ENCODE measurements around the gene APOA4.

APOA4 gene

DNA sequence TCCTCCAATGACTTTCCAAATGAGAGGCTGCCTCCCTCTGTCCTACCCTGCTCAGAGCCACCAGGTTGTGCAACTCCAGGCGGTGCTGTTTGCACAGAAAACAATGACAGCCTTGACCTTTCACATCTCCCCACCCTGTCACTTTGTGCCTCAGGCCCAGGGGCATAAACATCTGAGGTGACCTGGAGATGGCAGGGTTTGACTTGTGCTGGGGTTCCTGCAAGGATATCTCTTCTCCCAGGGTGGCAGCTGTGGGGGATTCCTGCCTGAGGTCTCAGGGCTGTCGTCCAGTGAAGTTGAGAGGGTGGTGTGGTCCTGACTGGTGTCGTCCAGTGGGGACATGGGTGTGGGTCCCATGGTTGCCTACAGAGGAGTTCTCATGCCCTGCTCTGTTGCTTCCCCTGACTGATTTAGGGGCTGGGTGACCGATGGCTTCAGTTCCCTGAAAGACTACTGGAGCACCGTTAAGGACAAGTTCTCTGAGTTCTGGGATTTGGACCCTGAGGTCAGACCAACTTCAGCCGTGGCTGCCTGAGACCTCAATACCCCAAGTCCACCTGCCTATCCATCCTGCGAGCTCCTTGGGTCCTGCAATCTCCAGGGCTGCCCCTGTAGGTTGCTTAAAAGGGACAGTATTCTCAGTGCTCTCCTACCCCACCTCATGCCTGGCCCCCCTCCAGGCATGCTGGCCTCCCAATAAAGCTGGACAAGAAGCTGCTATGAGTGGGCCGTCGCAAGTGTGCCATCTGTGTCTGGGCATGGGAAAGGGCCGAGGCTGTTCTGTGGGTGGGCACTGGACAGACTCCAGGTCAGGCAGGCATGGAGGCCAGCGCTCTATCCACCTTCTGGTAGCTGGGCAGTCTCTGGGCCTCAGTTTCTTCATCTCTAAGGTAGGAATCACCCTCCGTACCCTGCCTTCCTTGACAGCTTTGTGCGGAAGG lies 9.5 kb upstream of the APOA4 start:
- no peak overlapping the region for H3K4me3 ChIP-seq (replicated peaks; ENCODE audit: low read depth, low read length)
- no peak for DNase-seq (ENCODE audit: extremely low read depth, low read depth)
- TF ChIP-seq, protein P1, sequence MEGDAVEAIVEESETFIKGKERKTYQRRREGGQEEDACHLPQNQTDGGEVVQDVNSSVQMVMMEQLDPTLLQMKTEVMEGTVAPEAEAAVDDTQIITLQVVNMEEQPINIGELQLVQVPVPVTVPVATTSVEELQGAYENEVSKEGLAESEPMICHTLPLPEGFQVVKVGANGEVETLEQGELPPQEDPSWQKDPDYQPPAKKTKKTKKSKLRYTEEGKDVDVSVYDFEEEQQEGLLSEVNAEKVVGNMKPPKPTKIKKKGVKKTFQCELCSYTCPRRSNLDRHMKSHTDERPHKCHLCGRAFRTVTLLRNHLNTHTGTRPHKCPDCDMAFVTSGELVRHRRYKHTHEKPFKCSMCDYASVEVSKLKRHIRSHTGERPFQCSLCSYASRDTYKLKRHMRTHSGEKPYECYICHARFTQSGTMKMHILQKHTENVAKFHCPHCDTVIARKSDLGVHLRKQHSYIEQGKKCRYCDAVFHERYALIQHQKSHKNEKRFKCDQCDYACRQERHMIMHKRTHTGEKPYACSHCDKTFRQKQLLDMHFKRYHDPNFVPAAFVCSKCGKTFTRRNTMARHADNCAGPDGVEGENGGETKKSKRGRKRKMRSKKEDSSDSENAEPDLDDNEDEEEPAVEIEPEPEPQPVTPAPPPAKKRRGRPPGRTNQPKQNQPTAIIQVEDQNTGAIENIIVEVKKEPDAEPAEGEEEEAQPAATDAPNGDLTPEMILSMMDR (IDR thresholded peaks at IDR 0.05; ENCODE audit: low read depth, low read length, missing control alignments): no peak

DNA sequence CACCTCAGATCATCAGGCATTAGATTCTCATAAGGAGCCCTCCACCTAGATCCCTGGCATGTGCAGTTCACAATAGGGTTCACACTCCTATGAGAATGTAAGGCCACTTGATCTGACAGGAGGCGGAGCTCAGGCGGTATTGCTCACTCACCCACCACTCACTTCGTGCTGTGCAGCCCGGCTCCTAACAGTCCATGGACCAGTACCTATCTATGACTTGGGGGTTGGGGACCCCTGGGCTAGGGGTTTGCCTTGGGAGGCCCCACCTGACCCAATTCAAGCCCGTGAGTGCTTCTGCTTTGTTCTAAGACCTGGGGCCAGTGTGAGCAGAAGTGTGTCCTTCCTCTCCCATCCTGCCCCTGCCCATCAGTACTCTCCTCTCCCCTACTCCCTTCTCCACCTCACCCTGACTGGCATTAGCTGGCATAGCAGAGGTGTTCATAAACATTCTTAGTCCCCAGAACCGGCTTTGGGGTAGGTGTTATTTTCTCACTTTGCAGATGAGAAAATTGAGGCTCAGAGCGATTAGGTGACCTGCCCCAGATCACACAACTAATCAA lies 8.8 kb upstream of the APOA4 start:
- TF ChIP-seq, protein P1 (IDR thresholded peaks at IDR 0.05; ENCODE audit: low read depth, low read length, missing control alignments): no peak
- no peak for DNase-seq (ENCODE audit: extremely low read depth, low read depth)
- no peak overlapping the region for H3K4me3 ChIP-seq (replicated peaks; ENCODE audit: low read depth, low read length)

DNA sequence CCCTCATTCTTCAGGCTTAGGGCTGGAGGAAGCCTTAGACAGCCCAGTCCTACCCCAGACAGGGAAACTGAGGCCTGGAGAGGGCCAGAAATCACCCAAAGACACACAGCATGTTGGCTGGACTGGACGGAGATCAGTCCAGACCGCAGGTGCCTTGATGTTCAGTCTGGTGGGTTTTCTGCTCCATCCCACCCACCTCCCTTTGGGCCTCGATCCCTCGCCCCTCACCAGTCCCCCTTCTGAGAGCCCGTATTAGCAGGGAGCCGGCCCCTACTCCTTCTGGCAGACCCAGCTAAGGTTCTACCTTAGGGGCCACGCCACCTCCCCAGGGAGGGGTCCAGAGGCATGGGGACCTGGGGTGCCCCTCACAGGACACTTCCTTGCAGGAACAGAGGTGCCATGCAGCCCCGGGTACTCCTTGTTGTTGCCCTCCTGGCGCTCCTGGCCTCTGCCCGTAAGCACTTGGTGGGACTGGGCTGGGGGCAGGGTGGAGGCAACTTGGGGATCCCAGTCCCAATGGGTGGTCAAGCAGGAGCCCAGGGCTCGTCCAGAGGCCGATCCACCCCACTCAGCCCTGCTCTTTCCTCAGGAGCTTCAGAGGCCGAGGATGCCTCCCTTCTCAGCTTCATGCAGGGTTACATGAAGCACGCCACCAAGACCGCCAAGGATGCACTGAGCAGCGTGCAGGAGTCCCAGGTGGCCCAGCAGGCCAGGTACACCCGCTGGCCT lies 7.2 kb upstream of the APOA4 start:
- H3K4me3 ChIP-seq (replicated peaks; ENCODE audit: low read depth, low read length): no peak overlapping the region
- DNase-seq (ENCODE audit: extremely low read depth, low read depth): no peak
- TF ChIP-seq, protein P1 (IDR thresholded peaks at IDR 0.05; ENCODE audit: low read depth, low read length, missing control alignments): no peak

DNA sequence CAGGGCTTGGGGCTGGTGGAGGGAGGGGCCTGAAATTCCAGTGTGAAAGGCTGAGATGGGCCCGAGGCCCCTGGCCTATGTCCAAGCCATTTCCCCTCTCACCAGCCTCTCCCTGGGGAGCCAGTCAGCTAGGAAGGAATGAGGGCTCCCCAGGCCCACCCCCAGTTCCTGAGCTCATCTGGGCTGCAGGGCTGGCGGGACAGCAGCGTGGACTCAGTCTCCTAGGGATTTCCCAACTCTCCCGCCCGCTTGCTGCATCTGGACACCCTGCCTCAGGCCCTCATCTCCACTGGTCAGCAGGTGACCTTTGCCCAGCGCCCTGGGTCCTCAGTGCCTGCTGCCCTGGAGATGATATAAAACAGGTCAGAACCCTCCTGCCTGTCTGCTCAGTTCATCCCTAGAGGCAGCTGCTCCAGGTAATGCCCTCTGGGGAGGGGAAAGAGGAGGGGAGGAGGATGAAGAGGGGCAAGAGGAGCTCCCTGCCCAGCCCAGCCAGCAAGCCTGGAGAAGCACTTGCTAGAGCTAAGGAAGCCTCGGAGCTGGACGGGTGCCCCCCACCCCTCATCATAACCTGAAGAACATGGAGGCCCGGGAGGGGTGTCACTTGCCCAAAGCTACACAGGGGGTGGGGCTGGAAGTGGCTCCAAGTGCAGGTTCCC lies 6.5 kb upstream of the APOA4 start, which contains the start of gene APOC3:
Gene APOC3, plus strand, starts transcription at position 383 of the 659 bp plus-strand sequence. CDS start 676 bp downstream, outside the sequence.
- TF ChIP-seq, protein P1 (IDR thresholded peaks at IDR 0.05; ENCODE audit: low read depth, low read length, missing control alignments): no peak
- DNase-seq (ENCODE audit: extremely low read depth, low read depth): no peak
- H3K4me3 ChIP-seq (replicated peaks; ENCODE audit: low read depth, low read length): no peak within 1 kb of the TSS

DNA sequence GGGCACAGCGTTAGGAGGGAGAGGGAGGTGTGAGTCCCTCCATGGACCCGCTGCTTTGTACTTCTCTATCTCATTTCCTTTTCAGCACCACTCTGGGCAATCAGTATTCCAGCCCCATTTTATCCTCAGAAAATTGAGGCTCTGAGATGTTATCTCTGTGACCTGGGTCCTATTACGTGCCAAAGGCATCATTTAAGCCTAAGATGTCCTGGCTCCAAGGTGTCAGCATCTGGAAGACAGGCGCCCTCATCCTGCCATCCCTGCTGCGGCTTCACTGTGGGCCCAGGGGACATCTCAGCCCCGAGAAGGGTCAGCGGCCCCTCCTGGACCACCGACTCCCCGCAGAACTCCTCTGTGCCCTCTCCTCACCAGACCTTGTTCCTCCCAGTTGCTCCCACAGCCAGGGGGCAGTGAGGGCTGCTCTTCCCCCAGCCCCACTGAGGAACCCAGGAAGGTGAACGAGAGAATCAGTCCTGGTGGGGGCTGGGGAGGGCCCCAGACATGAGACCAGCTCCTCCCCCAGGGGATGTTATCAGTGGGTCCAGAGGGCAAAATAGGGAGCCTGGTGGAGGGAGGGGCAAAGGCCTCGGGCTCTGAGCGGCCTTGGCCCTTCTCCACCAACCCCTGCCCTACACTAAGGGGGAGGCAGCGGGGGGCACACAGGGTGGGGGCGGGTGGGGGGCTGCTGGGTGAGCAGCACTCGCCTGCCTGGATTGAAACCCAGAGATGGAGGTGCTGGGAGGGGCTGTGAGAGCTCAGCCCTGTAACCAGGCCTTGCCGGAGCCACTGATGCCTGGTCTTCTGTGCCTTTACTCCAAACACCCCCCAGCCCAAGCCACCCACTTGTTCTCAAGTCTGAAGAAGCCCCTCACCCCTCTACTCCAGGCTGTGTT lies 5.8 kb upstream of the APOA4 start:
- TF ChIP-seq, protein P1 (IDR thresholded peaks at IDR 0.05; ENCODE audit: low read depth, low read length, missing control alignments): no peak
- no peak for DNase-seq (ENCODE audit: extremely low read depth, low read depth)
- H3K4me3 ChIP-seq (replicated peaks; ENCODE audit: low read depth, low read length): no peak overlapping the region

Data from HFF-Myc (cell line).